HG02642 (cell line): ENCODE results near the gene ADM2.

Source experiments
- ATAC-seq: cut with Tn5 transposase; IDR thresholded peaks from one replicate; pipeline ENCODE4 v1.9.1; 2021; ENCODE audit warnings: mild to moderate bottlenecking; ENCODE audit not compliant: unreplicated experiment, poor library complexity

The ADM2 gene

DNA sequence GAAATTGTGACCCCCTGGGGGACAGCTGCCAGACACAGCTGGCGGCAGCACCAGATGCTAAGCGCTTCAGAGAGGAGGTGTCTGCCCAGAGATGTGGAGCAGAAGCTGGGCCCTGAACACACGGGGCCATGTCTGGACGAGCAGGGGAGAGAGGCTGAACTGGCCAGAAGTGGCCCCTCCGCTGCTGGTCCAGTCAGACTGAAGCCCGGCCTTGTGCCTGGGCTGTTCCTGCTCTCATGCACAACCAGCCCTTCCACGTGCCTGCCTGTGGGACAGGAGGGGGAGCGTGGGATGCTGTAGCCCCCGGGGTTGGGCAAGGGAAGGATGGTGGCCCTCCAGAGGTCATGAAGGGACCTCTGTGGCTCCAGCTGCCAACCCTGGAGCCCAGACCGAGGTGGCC is 1.8 kb downstream of the ADM2 start:
- no peak for ATAC-seq

DNA sequence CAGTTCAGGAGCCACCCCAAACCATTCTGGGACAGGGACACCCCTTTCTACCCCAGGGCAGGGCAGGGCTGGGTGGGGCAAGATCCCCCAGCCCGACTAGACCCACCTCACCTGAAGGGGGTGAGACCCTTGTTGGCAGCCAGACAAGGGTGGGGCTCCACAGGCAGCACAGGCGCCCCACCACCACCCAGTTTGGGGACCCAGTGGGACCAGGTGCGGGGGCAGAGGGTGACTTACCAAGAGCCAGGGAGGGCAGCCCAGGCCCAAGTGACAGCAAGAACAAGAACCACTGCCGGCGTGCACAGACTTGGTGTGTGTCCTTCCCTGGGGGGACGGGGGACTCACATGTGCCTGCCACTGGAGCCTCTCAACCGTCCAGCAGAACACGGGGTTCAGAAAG is 2.2 kb downstream of the ADM2 start:
- ATAC-seq: no peak

DNA sequence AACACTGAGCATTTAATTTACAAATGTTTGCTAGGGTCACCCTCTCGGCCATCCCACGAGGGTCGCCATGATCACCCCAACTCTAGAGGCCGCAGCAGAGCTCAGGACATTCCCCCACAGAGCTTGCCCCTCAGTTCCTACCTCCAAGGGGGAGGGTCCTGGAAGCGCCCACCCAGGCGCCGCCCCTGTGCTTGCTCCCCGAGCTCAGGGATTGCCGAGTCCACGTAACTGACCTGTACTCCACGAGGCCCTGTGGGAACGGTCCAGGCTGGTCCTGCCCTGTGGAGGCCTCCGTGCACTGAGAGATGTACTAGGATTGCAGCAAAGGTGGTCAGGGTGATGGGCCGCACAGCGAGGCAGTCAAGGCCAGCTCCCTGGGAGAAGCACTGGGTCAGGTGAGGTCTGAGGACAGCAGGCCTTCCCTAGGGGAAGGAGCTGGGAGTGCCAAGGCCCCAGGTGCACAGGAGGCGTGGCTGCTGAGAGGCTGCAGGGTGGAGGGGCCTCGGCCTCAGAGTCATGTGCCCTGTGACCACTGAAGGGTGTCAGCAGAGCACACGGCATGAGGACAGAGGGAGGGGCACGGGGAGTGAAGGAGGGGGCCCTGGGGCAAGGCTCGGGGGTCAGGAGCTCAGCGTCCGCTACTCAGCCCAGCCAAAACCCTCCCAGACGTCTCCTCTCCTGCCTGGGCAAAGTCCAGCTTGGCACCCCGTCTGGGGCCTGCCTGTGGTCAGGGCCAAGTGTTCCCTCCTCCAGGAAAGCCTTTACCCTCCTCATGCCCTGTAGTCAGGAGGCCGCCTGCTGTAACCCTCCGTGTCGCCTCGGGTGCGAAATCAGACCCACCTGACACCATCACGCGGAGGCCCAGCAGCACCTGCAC is 2.9 kb downstream of the ADM2 start:
- no peak for ATAC-seq

DNA sequence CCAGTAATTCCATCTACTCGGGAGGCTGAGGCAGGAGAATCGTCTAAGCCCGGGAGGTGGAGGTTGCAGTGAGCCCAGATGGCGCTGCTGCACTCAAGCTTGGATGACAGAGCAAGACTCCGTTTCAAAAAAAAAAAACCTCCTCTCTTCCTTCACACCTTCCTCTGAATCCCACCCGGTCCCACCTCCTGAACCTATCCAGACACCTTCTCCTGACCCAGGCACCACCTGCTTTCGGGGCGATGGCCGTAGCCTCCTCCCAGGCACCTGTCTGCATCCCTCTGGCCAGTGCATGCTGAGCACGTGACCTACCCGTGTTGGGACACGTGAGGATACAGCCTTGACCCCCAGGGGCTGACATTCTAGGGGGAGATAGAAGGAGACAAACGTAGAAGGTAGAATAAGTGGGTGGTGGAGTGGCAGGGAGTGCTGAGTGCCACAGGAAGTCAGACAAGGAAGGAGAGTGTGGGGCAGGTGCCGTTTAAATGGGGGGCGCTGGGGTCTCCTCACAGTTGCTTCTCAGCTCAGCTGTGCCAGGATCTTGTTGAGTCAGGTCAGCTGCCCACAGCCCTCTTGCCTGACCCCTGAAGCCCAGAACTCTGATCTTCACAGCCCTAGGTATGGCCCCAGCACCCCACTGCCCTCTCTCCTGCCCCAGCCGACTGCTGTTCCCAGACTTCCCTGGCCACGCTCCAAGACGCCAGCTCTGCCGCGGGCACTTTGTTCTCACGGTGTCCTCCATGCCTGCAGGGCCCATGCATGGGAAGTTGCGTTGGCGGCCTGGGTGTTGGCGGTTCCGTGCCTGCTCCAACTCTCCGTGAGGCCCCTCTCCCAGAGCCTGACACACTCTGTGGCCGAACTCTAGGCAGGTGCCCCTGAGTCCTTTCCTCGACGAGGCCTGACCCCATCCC is 4.1 kb downstream of the ADM2 start:
- no peak for ATAC-seq

DNA sequence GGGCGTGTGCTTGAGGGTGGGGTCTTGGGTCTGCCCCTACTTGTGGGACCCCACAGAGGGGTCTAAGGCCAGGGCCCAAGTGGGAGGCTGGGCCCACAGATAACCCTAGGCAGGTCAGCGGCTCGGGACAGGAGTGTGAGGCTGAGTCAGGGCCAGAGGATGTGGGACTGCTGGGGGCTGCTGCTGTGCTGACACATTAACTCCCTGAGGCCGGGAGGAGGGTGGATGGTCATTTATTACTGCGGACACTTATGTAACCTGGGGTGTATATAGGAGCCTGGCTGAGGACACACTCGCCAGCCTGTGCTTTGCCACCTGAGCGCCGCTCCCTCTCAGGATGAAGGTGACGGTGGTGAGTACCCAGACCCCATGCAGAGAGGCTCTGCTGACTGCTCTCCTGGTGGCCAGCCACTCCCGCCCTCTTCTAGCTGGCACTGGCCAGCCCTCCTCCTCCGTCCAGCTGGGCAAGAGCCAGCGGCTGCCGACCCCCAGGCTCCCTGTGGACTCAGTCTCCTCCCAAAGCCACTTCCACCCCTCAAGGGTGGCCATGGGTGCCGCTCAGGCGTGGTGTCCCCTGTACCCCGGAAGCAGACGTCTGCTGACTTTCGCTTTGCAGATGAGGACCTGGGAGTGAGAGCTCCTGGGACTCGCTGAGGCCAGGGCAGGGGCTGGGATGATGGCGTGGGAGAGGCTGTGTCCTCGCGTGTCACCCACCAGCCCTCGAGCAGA is 5.4 kb downstream of the ADM2 start, which contains the start of gene MIOX:
Gene MIOX, plus strand, starts transcription at position 299 of the 729 bp plus-strand sequence. Its CDS starts 39 bp downstream, at position 338.
- ATAC-seq: no peak

DNA sequence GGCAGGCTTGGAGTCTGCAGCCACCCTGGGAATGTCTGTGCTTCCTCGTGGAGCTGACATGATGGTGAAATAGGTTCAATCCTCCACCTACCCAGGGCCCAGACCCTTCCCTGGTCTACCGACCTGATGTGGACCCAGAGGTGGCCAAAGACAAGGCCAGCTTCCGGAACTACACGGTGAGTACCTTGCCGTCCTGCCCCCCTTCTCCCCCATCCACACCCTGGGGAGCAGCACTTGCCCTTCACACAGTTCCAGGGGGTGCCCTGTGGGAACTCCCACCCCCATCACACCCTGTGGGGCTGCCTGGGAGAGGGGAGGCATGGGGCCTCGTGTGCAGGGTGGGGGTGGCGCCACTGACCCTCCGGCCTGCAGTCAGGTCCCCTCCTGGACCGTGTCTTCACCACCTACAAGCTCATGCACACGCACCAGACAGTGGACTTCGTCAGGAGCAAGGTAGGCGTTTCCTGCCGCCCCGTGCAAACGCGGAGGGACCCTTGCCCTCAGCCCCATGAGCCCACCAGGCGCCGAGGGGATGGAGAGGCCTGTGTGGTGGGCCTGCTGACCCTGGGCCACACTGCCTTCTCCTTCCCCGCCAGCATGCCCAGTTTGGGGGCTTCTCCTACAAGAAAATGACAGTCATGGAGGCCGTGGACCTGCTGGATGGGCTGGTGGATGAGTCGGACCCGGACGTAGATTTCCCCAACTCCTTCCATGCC is 6.1 kb downstream of the ADM2 start:
- no peak for ATAC-seq

DNA sequence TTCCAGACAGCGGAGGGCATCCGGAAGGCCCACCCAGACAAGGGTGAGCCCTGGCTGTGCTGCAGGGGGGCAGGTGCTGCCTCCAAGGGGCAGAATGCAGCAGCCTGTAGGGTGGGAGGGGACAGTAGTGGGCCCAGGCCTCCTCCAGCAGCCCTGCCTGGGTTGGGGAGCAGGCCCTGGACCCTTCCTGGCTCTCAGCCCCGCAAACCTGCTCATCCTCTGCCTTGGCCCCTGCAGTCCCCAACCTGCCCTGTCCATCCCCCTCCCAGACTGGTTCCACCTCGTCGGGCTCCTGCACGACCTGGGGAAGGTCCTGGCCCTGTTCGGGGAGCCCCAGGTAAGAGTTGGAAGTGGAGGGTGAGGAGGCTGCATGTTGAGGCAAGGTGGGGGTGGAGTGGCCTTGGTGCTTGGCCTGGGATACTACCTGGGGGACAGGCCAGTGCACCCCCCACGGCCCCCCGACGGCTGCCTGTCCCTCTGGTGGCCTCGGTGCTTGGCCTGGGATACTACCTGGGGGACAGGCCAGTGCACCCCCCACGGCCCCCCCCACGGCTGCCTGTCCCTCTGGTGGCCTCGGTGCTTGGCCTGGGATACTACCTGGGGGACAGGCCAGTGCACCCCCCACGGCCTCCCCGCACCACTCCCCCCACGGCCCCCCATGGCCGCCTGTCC is 6.8 kb downstream of the ADM2 start:
- ATAC-seq: no peak

DNA sequence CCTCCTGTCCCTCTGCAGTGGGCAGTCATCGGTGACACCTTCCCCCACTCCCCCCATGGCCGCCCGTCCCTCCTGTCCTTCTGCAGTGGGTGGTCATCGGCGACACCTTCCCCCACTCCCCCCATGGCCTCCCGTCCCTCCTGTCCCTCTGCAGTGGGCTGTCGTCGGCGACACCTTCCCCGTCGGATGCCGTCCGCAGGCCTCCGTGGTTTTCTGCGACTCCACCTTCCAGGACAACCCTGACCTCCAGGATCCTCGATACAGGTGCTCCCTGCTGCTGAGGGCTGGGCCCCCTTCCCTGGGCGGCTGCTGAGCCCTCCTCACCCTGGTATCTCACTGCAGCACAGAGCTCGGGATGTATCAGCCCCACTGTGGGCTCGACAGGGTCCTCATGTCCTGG is 7.5 kb downstream of the ADM2 start:
- ATAC-seq: no peak

DNA sequence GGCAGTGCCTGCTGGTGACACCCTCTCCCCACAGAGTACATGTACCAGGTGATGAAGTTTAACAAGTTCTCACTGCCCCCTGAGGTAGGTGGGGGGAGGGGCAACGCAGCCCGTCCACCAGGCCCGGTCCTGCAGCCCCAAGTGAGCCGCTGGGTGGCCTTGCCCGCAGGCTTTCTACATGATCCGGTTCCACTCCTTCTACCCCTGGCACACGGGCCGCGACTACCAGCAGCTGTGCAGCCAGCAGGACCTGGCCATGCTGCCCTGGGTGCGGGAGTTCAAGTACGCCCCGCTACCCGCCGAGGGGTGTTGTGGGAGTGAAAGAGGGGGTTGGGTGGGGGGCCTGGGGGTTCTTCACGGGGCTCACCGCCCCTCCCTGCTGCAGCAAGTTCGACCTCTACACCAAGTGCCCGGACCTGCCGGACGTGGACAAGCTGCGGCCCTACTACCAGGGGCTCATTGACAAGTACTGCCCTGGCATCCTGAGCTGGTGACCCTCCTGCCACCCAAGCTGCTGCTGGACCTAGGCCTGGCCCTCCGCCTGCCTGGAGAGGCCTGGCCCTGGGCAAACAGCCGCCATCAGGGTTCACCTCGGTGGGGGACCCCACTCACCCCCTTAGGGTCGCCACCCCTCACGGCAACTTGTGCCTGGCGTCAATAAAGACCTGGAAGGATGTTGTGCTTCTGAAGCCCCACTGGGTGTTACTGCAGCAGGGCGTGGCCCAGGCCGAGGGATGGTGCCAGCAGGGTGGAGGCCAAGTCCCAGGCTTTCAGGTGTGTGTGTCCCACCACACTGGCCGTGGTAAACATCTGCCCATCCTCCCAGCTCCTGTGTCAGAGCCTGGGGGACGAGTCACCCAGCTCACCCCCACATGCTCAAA is 8.3 kb downstream of the ADM2 start:
- ATAC-seq: no peak

DNA sequence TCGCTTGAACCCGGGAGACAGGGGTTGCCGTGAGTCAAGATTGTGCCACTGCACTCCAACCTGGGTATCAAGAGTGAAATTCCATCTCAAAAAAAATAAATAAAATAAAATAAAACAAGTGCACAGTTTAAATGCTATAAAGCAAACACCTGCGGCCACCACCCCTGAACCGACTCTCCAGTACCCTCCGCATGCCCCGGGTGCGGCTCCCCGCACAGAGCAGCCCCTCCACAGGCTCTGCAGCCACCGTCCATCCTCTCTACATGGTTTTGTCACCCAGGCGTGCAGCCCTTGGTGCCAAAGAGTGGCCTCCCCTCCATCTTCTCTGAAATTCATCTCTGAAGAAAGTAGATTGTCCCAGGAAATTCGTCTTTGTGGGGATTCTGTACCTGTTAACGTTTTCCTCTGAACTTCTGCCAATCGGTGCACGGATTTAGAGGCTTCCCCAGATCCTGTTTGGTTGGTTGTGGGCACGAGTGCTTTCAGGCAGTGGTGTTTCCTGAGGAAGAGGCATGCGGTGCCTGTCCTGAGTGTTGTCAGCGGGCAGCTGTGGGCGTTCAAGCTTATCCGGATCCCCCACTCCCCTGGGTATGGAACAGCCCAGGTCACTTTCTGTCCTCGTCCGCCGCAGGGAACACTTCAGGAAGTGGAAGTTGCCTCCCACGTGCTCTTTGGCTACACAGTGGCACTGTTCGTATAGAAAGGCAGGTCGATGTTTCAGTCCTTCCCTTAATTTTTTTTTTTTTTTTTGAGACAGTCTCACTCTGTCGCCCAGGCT is 9.4 kb downstream of the ADM2 start:
- no peak for ATAC-seq

DNA sequence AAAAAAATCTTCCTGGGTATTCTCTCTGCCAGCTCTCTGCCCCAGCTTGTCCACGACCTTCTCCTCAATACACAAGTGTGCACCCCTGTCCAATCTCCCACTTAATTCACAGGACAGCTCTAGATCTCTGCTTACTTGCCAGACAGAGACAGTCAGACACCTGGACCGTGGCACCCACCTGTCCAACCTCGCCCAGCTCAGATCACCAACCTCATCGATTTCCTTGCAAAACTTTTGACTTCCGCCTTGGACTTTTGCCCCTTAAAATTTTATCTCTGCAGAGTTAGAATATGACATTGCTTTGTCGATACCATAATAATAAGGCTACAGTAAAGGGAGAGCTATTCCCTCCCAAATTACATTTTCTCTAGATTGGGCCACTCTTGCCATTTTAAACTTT is 15.8 kb downstream of the ADM2 start:
- ATAC-seq: no peak

DNA sequence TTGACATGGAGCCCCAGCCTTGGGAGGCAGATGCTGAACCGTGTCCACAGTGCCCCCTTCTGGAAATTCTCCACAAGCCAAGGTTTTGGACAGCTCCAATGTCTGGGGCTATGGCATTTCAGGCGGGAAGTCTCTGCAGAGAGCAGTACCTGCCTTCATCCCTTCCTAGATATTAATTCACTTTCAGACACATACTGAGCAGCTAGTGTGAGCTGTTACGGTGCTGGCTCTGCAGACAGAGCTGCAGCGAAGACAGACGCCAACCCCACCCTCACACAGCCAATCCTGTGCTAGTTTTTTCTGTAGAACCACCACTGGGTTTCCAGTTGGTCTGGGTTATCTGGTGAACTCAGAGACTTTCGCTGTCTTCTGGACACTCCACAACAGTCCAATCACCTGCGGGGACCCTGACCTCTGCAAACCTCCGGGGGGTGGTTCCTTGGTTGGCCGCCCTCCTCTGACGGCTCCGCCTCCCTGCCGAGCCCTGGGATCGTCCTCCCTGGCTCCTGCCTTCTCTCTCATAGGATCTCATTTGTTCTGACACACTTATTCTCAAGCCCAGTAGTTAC is 17.1 kb downstream of the ADM2 start:
- no peak for ATAC-seq

DNA sequence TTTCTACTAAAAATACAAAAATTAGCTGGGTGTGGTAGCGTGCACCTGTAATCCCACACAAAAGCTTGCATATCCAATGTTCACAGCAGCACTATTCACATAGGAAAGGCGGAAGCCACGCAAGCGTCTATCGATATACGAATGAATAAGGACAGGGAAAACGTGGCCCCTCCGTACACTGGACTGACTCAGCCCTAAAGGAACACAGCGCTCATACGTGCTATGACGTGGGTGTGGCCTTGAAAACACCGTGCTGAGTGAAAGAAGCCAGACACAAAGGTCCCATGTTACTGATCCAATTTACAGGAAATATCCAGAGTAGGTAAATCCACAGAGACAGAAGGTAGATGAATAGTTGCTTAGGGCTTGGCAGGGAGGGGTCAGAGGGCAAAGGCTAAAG is 19.1 kb downstream of the ADM2 start:
- no peak for ATAC-seq

DNA sequence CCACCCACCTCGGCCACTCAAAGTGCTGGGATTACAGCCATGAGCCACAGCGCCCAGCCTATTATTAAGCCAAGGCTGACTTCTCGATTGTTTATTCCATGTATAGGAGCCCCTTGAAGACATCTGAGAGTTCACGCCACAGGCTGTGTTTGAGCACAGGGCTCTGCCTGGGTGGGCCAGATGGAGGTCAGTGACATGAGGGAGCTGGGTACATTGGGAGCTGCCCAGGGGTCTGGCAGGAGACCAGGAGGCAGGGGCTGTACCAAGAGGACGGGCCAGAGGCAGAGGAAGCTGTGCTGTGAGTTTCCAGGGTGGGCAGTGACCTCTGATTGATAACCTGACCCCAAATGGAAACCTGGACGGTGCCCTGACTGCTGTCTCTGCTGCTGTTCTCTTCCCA is 20.8 kb downstream of the ADM2 start:
- ATAC-seq: no peak

DNA sequence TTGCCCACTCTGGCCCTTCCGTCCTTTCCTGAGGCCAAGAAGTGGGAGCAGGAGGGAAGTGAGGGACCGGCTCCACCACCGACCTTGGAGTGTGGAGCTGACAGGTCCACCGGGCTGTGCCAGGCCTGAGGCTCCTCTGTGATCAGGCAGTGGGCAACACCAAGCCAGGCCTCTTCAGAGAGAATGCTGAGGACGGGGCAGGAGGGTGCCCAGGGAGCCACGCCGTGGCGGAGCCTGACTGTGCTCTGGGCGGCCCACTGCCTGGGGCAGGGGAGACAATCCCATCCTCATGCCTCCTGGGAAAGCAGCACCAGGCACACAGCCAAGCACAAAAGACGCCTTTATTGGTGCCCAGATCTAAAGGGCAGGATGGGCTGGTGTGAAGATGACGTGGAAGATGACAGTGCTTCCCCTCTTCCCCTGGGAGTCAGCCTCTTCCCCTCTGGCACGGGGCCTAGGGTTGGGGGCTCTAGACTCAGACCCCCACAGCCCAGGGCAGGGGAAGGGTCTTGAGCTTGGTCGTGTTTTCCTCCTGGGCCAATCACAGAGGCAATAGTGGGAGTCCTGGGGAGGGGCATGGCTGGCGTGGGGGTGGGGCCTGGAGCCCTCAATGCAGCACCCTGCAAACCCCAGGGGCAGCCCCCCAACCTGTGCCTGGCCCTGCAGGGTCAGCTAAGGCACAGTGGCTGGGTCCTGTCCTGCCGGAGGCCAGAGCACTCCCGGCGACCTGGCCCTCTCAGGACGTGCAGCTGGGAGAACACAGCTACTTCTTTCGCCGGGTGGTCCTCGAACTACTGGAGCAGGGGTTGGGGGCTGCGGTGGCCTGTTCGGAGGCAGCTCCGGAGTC is 21.5 kb downstream of the ADM2 start:
- no peak for ATAC-seq

DNA sequence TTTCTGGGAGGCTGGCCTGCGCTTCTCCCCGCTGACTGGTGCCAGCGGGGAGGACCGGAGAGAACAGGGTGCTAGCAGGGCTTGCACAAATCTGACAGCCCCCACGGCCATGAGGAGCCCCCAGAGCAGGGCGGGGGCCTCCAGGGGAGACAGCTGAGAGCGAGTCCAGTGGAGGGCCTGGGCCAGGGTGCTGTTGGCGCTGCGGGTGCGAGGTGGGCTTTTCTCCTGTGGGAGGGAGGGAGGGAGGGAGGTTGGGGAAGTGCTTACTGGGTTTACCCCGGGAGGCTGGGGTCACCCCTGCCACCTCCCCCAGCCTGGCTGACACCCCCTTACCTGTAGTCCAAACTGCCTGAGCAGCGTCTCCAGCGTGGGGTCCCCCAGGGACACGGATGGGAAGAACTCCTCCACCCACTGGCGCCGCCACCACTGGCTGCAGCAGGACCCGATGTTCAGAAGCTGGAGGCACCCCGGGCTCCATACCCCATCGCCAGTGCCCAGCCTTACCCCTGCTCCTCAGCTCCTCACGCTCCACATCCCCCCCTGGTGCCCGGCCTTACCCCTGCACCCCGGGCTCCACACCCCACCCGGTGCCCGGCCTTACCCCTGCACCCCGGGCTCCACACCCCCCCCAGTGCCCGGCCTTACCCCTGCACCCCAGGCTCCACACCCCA is 22.3 kb downstream of the ADM2 start:
- ATAC-seq: no peak
